Activated B cell treated with CpG ODN at 0.5 μM for 24 hours (primary cell): ENCODE results near the gene ATXN2L. TPM values are rescaled to one million over a fixed set of nuclear protein-coding genes. Genes with fewer than 3 reads are reported as not detected.

Source experiments
- ATAC-seq: fragments of 200-7000 bp; cut with Tn5 transposase; one replicate; pipeline ENCODE4 v1.10.0; 2021; ENCODE audit warnings: low read depth, mild to moderate bottlenecking, moderate library complexity
- CTCF ChIA-PET: fragments of 350-600 bp; sonication (Branson Sonifier 250); formaldehyde crosslinking; loops from one replicate; lab custom pipeline; 2021; ENCODE audit warnings: antibody characterized with exemption; lab: Charles Lee
- POLR2A ChIA-PET: fragments of 350-600 bp; sonication (Branson Sonifier 250); formaldehyde crosslinking; loops from one replicate; lab custom pipeline; 2021; ENCODE audit warnings: antibody characterized with exemption; lab: Charles Lee
- DNase-seq: peaks from one replicate; pipeline ENCODE4 v3.0.0; 2022
- H3K27ac Mint-ChIP-seq: one replicate; pipeline ENCODE4 v1.8.0; 2020; ENCODE audit warnings: mixed read lengths
- H3K27me3 Mint-ChIP-seq: one replicate; pipeline ENCODE4 v1.8.0; 2021; ENCODE audit warnings: mixed read lengths
- H3K36me3 Mint-ChIP-seq: one replicate; pipeline ENCODE4 v1.8.0; 2021; ENCODE audit warnings: low read depth, mixed read lengths
- H3K4me1 Mint-ChIP-seq: one replicate; pipeline ENCODE4 v1.8.0; 2021; ENCODE audit warnings: mixed read lengths
- H3K4me3 Mint-ChIP-seq: one replicate; pipeline ENCODE4 v1.8.0; 2020; ENCODE audit warnings: mild to moderate bottlenecking, mixed read lengths
- H3K9me3 Mint-ChIP-seq: one replicate; pipeline ENCODE4 v1.8.0; 2020; ENCODE audit warnings: mixed read lengths
- intact Hi-C: fragments of 100-400 bp; cut with micrococcal nuclease; formaldehyde crosslinking; loops from one replicate; pipeline ENCODE4 v1.15.1; 2024
- total RNA-seq: library from RNA; stranded (reverse); gene quantifications from 2 replicates; pipeline ENCODE4 v1.2.3, GENCODE V29; 2022
- TF ChIP-seq, protein P1 (sequence below): fragments of 200-600 bp; IDR thresholded peaks from one replicate; pipeline ENCODE4 v1.8.0; 2022; ENCODE audit warnings: antibody characterized with exemption, mild to moderate bottlenecking

The ATXN2L gene
- total RNA-seq, 1 donor from 2014 or later: 335 TPM

GRCh38 chr16:28846933-28847273 is 24.1 kb downstream of the ATXN2L start:
- no peaks in the 10 kb centered on the region for H3K27me3 Mint-ChIP-seq
- ATAC-seq (no peak), DNase-seq (no peak)
- POLR2A ChIA-PET: interaction anchor here (0.6 to 6.6 kb wide), 15 partner anchors 8 to 1526 kb away, joined by 3 to 113 read pairs (median 6); partner anchors contain the start of genes ATXN2L, CD19, NFATC2IP and RABEP2
- CTCF ChIA-PET: interaction anchor here (0.7 to 4.9 kb wide), 7 partner anchors 17 to 130 kb away, joined by 3 to 20 read pairs (median 4); partner anchors contain the start of genes ATXN2L and SH2B1
- H3K4me1 Mint-ChIP-seq: peaks cover 28% of the 10 kb centered on the region
- intact Hi-C loops: loop anchor here (1.0 kb wide), 5 partner anchors 16 to 103 kb away; partner anchors contain the start of genes NFATC2IP and SH2B1
- H3K36me3 Mint-ChIP-seq: peaks cover 46% of the 10 kb centered on the region
- no peaks in the 10 kb centered on the region for H3K9me3 Mint-ChIP-seq
- peak overlapping the region; percentile 90 for H3K27ac Mint-ChIP-seq
- TF ChIP-seq, protein P1, sequence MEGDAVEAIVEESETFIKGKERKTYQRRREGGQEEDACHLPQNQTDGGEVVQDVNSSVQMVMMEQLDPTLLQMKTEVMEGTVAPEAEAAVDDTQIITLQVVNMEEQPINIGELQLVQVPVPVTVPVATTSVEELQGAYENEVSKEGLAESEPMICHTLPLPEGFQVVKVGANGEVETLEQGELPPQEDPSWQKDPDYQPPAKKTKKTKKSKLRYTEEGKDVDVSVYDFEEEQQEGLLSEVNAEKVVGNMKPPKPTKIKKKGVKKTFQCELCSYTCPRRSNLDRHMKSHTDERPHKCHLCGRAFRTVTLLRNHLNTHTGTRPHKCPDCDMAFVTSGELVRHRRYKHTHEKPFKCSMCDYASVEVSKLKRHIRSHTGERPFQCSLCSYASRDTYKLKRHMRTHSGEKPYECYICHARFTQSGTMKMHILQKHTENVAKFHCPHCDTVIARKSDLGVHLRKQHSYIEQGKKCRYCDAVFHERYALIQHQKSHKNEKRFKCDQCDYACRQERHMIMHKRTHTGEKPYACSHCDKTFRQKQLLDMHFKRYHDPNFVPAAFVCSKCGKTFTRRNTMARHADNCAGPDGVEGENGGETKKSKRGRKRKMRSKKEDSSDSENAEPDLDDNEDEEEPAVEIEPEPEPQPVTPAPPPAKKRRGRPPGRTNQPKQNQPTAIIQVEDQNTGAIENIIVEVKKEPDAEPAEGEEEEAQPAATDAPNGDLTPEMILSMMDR: no peak
- H3K4me3 Mint-ChIP-seq: peak overlapping the region; percentile 95

DNA sequence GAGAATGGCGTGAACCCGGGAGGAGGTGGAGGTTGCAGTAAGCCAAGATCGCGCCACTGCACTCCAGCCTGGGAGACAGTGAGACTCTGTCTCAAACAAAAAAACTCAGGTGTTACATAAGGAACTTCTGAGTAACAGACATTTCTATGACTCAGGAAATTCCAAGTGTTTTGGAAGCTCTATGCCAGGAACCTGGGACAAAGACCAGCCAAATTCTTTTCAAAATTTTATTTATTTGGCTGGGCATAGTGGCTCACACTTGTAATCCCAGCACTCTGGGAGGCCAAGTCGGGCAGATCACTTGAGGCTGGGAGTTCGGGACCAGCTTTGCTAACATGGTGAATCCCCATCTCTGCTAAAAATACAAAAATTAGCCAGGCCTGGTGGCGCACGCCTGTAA is 35.6 kb downstream of the ATXN2L start:
- DNase-seq (no peak), ATAC-seq (no peak)
- Mint-ChIP-seq H3K27ac (no peak overlapping the region), H3K4me1 (peaks cover 6% of the 10 kb centered on the region), H3K36me3 (peaks cover 4% of the 10 kb centered on the region), H3K4me3 (no peak overlapping the region), H3K9me3 (no peaks in the 10 kb centered on the region), H3K27me3 (no peaks in the 10 kb centered on the region)
- CTCF ChIA-PET: interaction anchor here (1.4 kb wide), 1 partner anchor 87 kb away, joined by 3 read pairs; no protein-coding TSS in a partner anchor
- TF ChIP-seq, protein P1: no peak
- POLR2A ChIA-PET: interaction anchor here (1.1 kb wide), 2 partner anchors 30 to 53 kb away, joined by 3 to 4 read pairs; no protein-coding TSS in a partner anchor
- intact Hi-C loops: no loop called here

- Mint-ChIP-seq H3K36me3 (peaks cover 7% of the 10 kb centered on the region), H3K4me1 (peaks cover 8% of the 10 kb centered on the region), H3K27me3 (no peaks in the 10 kb centered on the region), H3K4me3 (no peak overlapping the region), H3K9me3 (no peaks in the 10 kb centered on the region), H3K27ac (no peak overlapping the region)
- CTCF ChIA-PET: interaction anchor here (1.4 kb wide), 1 partner anchor 86 kb away, joined by 3 read pairs; no protein-coding TSS in a partner anchor
- TF ChIP-seq, protein P1: no peak
- no peak for ATAC-seq
- intact Hi-C loops: no loop called here
- no peak for DNase-seq
- POLR2A ChIA-PET: interaction anchor here (0.7 to 1.1 kb wide), 5 partner anchors 11 to 52 kb away, joined by 3 to 4 read pairs (median 3); partner anchors contain the start of gene TUFM
These were observed 36.5 kb downstream of the ATXN2L start for GRCh38 chr16:28859326-28859725.

DNA sequence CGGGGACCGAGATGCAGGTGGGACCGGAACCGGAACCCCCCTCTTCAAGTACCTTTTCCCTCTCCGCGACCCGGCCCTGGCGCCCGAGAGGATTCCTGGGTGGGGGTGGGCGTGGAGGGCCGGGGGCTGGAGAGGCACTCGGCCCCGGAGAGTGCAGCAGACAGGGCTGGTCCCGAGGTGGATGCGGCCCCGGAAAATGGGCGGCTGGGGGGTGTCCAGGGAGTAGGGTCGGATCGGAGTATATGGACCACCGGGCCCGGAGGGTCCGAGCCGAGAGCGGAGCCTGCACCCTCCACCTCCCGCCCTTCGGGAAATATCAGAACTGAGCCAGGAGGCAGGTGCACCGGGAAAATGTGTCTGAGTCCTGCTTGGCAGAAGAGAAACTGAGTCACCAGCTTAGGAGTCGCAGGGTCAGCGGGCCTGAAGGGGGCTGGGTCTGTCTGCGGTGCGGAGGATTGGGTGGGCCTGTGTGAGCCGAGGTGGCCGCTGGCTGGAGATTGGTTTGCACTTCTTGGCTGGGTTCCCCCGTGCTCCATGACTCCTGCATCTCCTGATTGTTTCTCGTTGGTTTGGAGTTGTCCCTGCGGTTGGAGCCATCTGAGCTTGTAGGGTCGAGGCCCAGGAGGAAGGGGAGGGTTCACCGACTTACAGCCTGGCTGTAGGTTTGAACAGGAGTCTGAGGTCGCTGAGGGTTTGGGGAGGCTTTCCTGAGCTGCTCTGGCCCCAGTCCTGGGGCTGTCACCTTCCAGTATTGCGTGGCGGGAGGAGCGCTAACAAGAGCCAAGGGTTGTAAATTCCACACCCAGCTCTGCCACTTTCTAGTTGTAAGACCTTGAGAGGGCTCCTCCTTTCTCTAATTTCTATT is 41.4 kb downstream of the ATXN2L start:
- TF ChIP-seq, protein P1: no peak
- Mint-ChIP-seq H3K27me3 (no peaks in the 10 kb centered on the region), H3K27ac (peak overlapping the region; percentile 98), H3K36me3 (peaks cover 36% of the 10 kb centered on the region), H3K4me1 (peaks cover 24% of the 10 kb centered on the region), H3K9me3 (no peaks in the 10 kb centered on the region), H3K4me3 (peak overlapping the region; percentile 98)
- DNase-seq (no peak), ATAC-seq (no peak)
- CTCF ChIA-PET: interaction anchor here (1.1 to 4.1 kb wide), 4 partner anchors 11 to 81 kb away, joined by 4 to 25 read pairs (median 6); partner anchors contain the start of gene TUFM
- POLR2A ChIA-PET: interaction anchor here (0.7 to 6.7 kb wide), 17 partner anchors 9 to 110 kb away, joined by 3 to 113 read pairs (median 10); partner anchors contain the start of genes ATP2A1, ATXN2L, CD19 and NFATC2IP
- intact Hi-C loops: loop anchor here (1.0 to 5.0 kb wide), 7 partner anchors 15 to 372 kb away; partner anchors contain the start of genes APOBR, ATP2A1, CLN3 and NFATC2IP
